Stomach smooth muscle (tissue), 2 donors: Measurements from ENCODE around the gene MANSC1.

Experiments
- H3K27ac ChIP-seq: one replicate; pipeline ENCODE4 v1.7.0; 2013; ENCODE audit warnings: mild to moderate bottlenecking, low read length, inconsistent platforms
- H3K27me3 ChIP-seq, 2 donors: one replicate each; pipeline ENCODE4 v1.7.0; 2013; ENCODE audit warnings: low read length in 2 of 2; ENCODE audit not compliant: insufficient read depth in 2 of 2, control insufficient read depth in 1 of 2
- H3K36me3 ChIP-seq, 2 donors: one replicate each; pipeline ENCODE4 v1.7.0; 2013; ENCODE audit warnings: low read length in 2 of 2; ENCODE audit not compliant: control insufficient read depth in 2 of 2, insufficient read depth in 2 of 2
- H3K4me1 ChIP-seq: one replicate; pipeline ENCODE4 v1.7.0; 2013; ENCODE audit warnings: low read length; ENCODE audit not compliant: control insufficient read depth, insufficient read depth
- H3K4me3 ChIP-seq, 2 donors: one replicate each; pipeline ENCODE4 v1.7.0; 2013; ENCODE audit warnings: low read length in 2 of 2
- H3K9ac ChIP-seq, 2 donors: one replicate each; pipeline ENCODE4 v1.7.0; 2013; ENCODE audit warnings: low read length in 2 of 2, mild to moderate bottlenecking in 1 of 2
- H3K9me3 ChIP-seq, 2 donors: one replicate each; pipeline ENCODE4 v1.7.0; 2013; ENCODE audit warnings: low read length in 2 of 2; ENCODE audit not compliant: control insufficient read depth in 2 of 2
- donor health status: healthy.
- donor health status: Pancreatic carcinoma.

MANSC1 gene

GRCh38 chr12:12380949-12381593 lies 31.0 kb upstream of the MANSC1 start:
- Histone ChIP-seq H3K4me3 (no peak overlapping the region), H3K27me3 (no peaks in the 10 kb centered on the region)

DNA sequence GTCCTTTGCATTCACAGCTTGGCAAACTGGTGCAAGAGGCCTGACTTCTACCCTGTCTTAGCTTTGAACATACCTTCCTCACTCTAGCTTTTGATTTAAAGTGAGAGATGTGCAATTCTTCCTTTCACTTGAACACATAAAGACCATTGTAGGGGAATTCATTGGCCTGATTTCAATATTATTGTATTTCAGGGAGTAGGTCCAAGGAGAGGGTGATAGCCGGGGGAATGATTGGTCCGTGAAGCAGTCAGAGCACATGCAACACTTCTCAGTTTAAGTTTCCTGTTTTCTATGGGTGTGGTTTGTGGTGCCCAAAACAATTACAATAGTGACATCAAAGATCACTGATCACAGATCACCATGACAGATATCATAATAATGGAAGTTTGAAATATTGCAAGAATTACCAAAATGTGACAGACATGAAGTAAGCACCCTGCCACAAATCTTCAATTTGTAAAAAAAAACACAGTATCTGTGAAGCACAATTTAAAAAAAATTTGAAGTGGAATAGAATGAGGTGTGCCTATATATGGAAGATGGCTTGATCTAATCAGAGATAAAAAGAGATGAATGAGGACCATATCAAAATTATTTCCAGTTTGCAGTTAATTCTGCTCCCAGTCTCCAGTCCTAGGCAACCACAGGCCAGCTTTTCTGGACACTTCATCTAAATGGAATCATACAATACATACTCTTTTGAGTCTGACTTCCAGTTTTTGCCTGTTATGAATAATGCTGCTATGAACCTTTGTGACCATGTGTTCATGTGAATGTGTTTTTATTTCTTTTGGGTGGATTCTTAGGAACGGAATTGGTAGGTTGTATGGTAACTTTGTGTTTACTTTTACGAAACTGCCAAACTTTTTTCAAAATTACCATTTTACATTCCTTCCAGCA lies 30.0 kb upstream of the MANSC1 start:
- H3K36me3 ChIP-seq: no peaks in the 10 kb centered on the region
- no peaks in the 10 kb centered on the region for H3K9me3 ChIP-seq
- H3K4me1 ChIP-seq: no peaks in the 10 kb centered on the region
- H3K4me3 ChIP-seq: no peak overlapping the region
- H3K27ac ChIP-seq: no peak overlapping the region
- peak overlapping the region in 1 of 2 donors; percentile 20 for H3K9ac ChIP-seq
- H3K27me3 ChIP-seq: no peaks in the 10 kb centered on the region

More at GRCh38 chr12:12380949-12381593, 31.0 kb upstream of the MANSC1 start:
- H3K27ac ChIP-seq: no peak overlapping the region
- no peak overlapping the region for H3K9ac ChIP-seq
- no peaks in the 10 kb centered on the region for H3K4me1 ChIP-seq
- H3K9me3 ChIP-seq: no peaks in the 10 kb centered on the region
- H3K36me3 ChIP-seq: no peaks in the 10 kb centered on the region

- no peaks in the 10 kb centered on the region for H3K27me3 ChIP-seq
- H3K4me3 ChIP-seq: no peak overlapping the region
- no peak overlapping the region for H3K9ac ChIP-seq
- H3K4me1 ChIP-seq: no peaks in the 10 kb centered on the region
- no peak overlapping the region for H3K27ac ChIP-seq
- H3K36me3 ChIP-seq: no peaks in the 10 kb centered on the region
- no peaks in the 10 kb centered on the region for H3K9me3 ChIP-seq
Observed at GRCh38 chr12:12378616-12379015, 28.6 kb upstream of the MANSC1 start.

DNA sequence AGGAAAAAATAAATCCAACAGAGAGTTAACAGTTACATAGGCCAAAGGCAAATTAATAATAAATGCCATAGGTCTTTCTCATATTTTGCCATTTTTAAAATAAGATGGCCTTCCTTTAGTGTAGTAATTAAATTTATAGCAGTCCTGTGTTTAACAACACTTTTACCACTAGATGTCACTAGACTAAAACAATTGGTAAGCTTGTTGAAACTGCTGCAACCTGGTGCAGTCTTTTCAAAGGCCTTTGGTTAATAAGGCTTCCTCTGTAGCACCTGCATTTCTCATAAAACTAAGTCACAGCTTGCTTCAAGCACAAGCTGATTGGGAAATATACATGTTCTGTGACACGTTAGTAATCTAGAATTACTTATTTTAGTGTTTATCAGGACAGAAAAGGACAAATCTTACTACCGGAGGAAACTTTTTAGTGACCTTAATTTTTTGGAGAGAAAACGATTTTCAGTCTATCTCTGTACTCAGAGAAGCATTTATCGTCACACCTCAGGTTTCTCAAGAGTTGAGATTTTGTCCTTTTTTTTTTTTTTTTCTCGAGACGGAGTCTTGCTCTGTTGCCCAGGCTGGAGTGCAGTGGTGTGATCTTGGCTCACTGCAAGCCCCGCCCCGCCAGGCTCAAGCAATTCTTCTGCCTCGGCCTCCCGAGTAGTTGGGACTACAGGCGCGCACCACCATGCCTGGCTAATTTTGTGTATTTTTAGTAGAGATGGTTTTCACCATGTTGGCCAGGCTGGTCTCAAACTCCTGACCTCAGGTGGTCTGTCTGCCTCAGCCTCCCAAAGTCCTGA lies 26.8 kb upstream of the MANSC1 start:
- no peaks in the 10 kb centered on the region for H3K4me1 ChIP-seq
- H3K9ac ChIP-seq: no peak overlapping the region
- no peak overlapping the region for H3K4me3 ChIP-seq
- peaks cover 0 to 2% of the 10 kb centered on the region in 2 donors for H3K36me3 ChIP-seq
- no peaks in the 10 kb centered on the region for H3K9me3 ChIP-seq
- H3K27me3 ChIP-seq: no peaks in the 10 kb centered on the region
- no peak overlapping the region for H3K27ac ChIP-seq

DNA sequence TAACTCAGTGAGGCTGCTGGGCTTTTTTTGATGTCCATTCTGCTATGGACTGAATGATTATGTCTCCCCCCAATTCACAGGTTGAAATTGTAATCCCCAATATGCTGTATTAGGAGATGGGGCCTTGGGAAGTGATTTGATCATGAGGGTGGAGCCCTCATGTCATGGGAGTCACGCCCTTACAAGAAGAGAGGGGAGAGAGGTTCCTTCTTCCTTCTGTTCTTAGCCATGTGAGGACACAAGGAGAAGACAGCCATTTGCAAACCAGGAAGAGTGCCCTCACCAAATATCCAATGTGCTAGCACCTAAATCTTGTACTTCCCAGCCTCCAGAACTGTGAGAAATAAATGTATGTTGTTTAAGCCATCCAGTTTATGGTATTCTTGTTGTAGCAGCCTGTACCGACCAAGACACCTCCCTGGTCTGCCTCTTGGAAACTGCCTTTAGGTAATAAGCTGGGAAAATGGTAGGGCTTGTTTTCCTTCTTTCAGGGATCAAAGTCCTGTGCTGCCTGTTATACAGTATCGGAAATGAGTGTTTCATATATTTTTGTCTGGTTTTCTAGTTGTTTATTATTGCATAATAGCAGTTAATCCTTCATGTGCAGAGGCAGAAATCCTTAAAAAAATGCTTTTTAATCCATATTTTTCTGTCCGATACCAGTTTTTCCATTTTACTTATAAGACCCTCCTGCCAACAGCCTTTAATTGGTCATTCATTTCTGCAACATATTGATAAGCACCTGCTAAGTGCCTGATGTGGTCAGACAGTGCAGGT lies 23.1 kb upstream of the MANSC1 start:
- Histone ChIP-seq H3K36me3 (peaks cover 0 to 2% of the 10 kb centered on the region in 2 donors), H3K4me3 (no peak overlapping the region), H3K4me1 (no peaks in the 10 kb centered on the region), H3K9ac (no peak overlapping the region), H3K27me3 (no peaks in the 10 kb centered on the region), H3K9me3 (no peaks in the 10 kb centered on the region), H3K27ac (no peak overlapping the region)

- peaks cover 0 to 6% of the 10 kb centered on the region in 2 donors for H3K36me3 ChIP-seq
- no peaks in the 10 kb centered on the region for H3K9me3 ChIP-seq
- no peaks in the 10 kb centered on the region for H3K27me3 ChIP-seq
- peaks cover 6% of the 10 kb centered on the region for H3K4me1 ChIP-seq
- no peak overlapping the region for H3K4me3 ChIP-seq
- H3K9ac ChIP-seq: no peak overlapping the region
- H3K27ac ChIP-seq: no peak overlapping the region
Observed at GRCh38 chr12:12367482-12367998, 17.5 kb upstream of the MANSC1 start.

DNA sequence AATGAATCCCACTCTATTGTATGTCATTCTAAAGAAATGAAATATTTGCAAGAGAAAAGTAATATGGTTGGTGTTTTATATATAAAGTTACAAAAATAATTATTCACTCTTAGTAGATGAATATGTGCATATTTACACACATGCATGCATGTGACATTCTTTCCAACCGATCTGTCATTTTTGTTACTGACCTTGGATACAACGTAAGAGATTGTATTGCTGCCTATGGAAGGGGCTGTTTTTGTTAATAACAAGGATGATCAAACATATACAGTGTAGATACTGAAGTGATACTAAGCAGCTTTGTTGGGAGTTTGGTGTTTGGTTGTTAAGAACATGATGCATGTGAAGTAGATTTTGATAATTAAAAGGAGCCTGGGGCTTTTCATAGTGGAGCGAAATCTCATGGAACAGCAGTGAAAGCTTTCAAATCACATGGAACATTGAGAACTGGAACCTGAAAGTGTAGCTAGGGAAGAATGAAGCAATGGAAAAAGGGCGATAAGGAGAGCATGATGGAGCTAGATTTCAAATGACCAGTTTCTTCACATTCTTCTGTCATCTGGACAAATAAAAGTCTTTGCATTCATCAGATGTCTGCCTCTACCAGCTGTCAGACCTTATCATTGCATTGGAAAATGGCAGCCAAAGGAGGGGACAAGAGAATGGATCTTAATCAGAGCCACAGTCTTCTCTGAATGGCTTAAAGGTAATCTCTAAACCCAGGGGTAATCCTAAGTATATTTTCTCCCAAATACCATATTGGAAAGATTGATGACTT lies 16.8 kb upstream of the MANSC1 start:
- peaks cover 0 to 6% of the 10 kb centered on the region in 2 donors for H3K36me3 ChIP-seq
- no peaks in the 10 kb centered on the region for H3K27me3 ChIP-seq
- H3K9me3 ChIP-seq: no peaks in the 10 kb centered on the region
- H3K27ac ChIP-seq: no peak overlapping the region
- H3K9ac ChIP-seq: no peak overlapping the region
- H3K4me1 ChIP-seq: peaks cover 6% of the 10 kb centered on the region
- no peak overlapping the region for H3K4me3 ChIP-seq

GRCh38 chr12:12365931-12366431 lies 15.9 kb upstream of the MANSC1 start:
- Histone ChIP-seq H3K27me3 (no peaks in the 10 kb centered on the region), H3K4me3 (no peak overlapping the region), H3K4me1 (peaks cover 6% of the 10 kb centered on the region), H3K36me3 (peaks cover 2 to 6% of the 10 kb centered on the region in 2 donors), H3K9ac (no peak overlapping the region), H3K9me3 (no peaks in the 10 kb centered on the region), H3K27ac (peak overlapping the region; percentile 56)

DNA sequence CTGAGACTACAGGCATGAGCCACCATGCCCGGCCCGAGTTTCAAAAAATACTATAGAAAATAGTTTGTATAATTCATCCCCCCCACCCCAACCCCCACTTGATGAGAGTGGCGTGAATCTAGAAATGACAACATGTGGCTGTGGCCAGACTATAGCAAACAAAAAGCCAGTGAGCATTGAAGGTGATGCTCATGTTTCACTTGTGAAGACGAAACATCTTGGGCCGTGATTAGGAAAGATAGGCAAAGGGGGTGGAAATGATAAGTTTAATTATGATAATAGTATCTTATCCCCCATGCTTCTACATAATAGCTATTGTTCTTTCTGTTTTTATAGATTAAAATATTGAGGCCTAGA lies 15.4 kb upstream of the MANSC1 start:
- H3K27me3 ChIP-seq: no peaks in the 10 kb centered on the region
- no peaks in the 10 kb centered on the region for H3K9me3 ChIP-seq
- H3K27ac ChIP-seq: no peak overlapping the region
- no peak overlapping the region for H3K9ac ChIP-seq
- peaks cover 2 to 6% of the 10 kb centered on the region in 2 donors for H3K36me3 ChIP-seq
- H3K4me1 ChIP-seq: peaks cover 6% of the 10 kb centered on the region
- H3K4me3 ChIP-seq: no peak overlapping the region
